Prostate gland (tissue), 2 donors: ENCODE measurements around the gene FEN1.

Source experiments
- POLR2A ChIP-seq: fragments of 450-650 bp; IDR thresholded peaks from one replicate; pipeline ENCODE4 v1.6.1; 2016; ENCODE audit warnings: antibody characterized with exemption, mild to moderate bottlenecking
- POLR2AphosphoS5 ChIP-seq: sonication (generic); formaldehyde crosslinking; IDR thresholded peaks from one replicate; pipeline ENCODE4 v1.6.1; 2017; ENCODE audit warnings: antibody characterized with exemption
- TF ChIP-seq, protein P1 (sequence below), 4 experiments: fragments of 200-600 bp in 2 of 4; fragments of 450-650 bp in 2 of 4; sonication (generic) in 2 of 4; IDR thresholded peaks; 1 replicate in 3 of 4; 2 replicates in 1 of 4; pipeline ENCODE4 v1.5.1; 2016 to 2019; ENCODE audit warnings: antibody characterized with exemption in 4 of 4, mild to moderate bottlenecking in 2 of 4, moderate library complexity in 2 of 4

DNA sequence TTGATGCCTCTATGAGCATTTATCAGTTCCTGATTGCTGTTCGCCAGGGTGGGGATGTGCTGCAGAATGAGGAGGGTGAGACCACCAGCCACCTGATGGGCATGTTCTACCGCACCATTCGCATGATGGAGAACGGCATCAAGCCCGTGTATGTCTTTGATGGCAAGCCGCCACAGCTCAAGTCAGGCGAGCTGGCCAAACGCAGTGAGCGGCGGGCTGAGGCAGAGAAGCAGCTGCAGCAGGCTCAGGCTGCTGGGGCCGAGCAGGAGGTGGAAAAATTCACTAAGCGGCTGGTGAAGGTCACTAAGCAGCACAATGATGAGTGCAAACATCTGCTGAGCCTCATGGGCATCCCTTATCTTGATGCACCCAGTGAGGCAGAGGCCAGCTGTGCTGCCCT is 2.7 kb downstream of the FEN1 start:
- TF ChIP-seq POLR2A (no peak), POLR2AphosphoS5 (no peak)
- TF ChIP-seq, protein P1, sequence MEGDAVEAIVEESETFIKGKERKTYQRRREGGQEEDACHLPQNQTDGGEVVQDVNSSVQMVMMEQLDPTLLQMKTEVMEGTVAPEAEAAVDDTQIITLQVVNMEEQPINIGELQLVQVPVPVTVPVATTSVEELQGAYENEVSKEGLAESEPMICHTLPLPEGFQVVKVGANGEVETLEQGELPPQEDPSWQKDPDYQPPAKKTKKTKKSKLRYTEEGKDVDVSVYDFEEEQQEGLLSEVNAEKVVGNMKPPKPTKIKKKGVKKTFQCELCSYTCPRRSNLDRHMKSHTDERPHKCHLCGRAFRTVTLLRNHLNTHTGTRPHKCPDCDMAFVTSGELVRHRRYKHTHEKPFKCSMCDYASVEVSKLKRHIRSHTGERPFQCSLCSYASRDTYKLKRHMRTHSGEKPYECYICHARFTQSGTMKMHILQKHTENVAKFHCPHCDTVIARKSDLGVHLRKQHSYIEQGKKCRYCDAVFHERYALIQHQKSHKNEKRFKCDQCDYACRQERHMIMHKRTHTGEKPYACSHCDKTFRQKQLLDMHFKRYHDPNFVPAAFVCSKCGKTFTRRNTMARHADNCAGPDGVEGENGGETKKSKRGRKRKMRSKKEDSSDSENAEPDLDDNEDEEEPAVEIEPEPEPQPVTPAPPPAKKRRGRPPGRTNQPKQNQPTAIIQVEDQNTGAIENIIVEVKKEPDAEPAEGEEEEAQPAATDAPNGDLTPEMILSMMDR (IDR thresholded peaks at IDR 0.05), result no peak
